GM08714 (cell line): ENCODE data around the gene BIRC3.
A peak's percentile ranks its signal among the peaks of the same experiment; 100 is the strongest.
"Not testable (repeated sequence)": the region's sequence is repeated elsewhere in the genome, so short reads cannot be mapped to it uniquely, and the experiment has no call there.

Experiments used
- H3K4me3 ChIP-seq: fragments of 200-500 bp; sonication (Bioruptor generic); 2 replicates; pipeline ENCODE4 v1.5.1; 2014; ENCODE audit warnings: mild to moderate bottlenecking, low read length, inconsistent platforms
- ZNF274 ChIP-seq: IDR thresholded peaks from 2 replicates; pipeline ENCODE4 v1.6.1; 2012; ENCODE audit warnings: mild to moderate bottlenecking, low read depth, low read length

The BIRC3 gene

GRCh38 chr11:102287964-102288724, 29.1 kb upstream of the BIRC3 start:
- no peak for TF ChIP-seq ZNF274
- H3K4me3 ChIP-seq = peak overlapping the region; percentile 30; the same call in 1 of the 2 replicates

- TF ChIP-seq ZNF274 = no peak
- H3K4me3 ChIP-seq = no peak overlapping the region
Measured at GRCh38 chr11:102288725-102289083, 28.6 kb upstream of the BIRC3 start.

DNA sequence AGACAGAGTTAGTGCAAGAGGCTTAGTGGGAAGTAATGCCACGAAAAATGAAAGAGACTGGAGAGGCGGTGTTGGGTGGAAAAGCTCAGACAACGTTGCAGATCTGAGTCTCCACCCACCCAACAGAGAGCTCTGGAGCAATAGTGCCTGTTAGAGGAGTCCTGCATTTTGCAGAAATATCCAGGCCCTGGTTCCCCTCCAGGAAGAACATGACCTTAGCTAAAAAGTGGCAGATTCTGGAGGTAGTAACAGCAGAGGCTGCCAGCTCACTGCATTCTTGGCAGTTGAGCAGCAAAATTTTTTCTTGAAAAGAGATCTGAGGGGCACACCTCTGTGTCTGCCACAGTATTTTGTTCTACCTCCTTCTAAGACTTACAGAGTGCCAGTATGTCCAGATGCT, 27.7 kb upstream of the BIRC3 start:
- no peak for TF ChIP-seq ZNF274

DNA sequence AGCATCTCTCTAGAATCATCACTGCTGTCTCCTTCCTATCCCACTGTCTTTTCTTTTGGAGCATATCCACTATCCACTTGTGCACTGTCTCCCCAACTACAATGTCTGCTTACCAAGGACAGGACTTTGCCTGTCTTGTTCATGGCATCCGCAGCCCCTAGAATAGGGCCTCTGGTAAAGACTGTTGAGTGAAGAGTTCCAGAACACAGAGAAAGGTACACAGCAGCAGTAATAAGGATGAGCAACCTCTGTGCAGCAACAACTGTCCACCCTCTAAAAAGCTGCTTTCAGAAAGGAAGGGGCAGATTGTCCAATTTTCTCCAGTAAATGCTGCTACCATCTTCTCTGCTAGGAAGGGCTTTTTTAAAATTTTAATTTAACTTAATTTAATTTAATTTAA, 25.5 kb upstream of the BIRC3 start:
- H3K4me3 ChIP-seq = no peak overlapping the region
- no peak for TF ChIP-seq ZNF274

More for the DNA sequence above, 27.7 kb upstream of the BIRC3 start:
- no peak overlapping the region for H3K4me3 ChIP-seq

- H3K4me3 ChIP-seq = no peak overlapping the region
- no peak for TF ChIP-seq ZNF274
Measured at GRCh38 chr11:102292933-102293332, 24.4 kb upstream of the BIRC3 start.

DNA sequence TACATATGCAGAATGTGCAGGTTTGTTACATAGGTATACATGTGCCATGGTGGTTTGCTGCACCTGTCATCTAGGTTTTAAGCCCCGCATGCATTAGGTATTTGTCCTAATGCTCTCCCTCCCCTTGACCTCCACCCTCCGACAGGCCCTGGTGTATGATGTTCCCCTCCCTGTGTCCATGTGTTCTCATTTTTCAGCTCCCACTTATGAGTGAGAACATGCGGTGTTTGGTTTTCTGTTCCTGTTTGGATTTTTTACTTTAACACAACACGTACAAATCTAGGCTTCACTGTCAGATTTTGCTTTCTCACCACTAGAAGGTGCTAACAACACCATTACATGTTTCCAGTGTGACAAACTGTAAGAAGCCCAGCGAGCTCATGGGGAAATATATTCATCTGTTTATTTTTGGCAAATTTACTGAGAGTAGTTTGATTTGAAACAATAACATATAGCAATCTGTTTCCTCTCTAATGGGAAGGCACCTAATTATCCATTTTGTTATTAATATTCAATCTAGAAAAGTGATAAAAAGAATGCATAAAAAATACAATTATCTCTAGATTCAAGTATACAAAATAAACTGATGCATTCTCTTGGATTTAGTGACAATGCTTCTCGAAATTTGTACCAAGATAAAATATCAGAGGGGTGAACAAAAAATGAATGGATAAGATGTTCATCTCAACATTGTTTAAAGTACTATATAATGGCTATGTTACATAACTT, 23.2 kb upstream of the BIRC3 start:
- TF ChIP-seq ZNF274 = no peak
- peak overlapping the region; percentile 31; the same call in 1 of the 2 replicates for H3K4me3 ChIP-seq

- TF ChIP-seq ZNF274 = no peak
- H3K4me3 ChIP-seq = no peak overlapping the region
Measured at GRCh38 chr11:102295045-102295444, 22.2 kb upstream of the BIRC3 start.

DNA sequence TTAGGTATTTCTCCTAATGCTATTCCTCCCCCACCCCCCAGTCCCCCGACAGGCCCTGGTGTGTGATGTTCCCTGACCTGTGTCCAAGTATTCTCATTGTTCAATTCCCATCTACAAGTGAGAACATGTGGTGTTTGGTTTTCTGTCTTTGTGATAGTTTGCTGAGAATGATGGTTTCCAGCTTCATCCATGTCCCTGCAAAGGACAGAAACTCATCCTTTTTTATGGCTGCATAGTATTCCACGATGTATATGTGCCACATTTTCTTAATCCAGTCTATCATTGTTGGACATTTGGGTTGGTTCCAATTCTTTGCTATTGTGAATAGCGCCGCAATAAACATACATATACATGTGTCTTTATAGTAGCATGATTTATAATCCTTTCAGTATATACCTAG, 20.5 kb upstream of the BIRC3 start:
- not testable (repeated sequence) for H3K4me3 ChIP-seq

GRCh38 chr11:102300837-102301236, 16.4 kb upstream of the BIRC3 start:
- H3K4me3 ChIP-seq = not testable (repeated sequence)

- TF ChIP-seq ZNF274 = no peak
- H3K4me3 ChIP-seq = no peak overlapping the region
Measured at GRCh38 chr11:102302241-102302640, 15.0 kb upstream of the BIRC3 start.

DNA sequence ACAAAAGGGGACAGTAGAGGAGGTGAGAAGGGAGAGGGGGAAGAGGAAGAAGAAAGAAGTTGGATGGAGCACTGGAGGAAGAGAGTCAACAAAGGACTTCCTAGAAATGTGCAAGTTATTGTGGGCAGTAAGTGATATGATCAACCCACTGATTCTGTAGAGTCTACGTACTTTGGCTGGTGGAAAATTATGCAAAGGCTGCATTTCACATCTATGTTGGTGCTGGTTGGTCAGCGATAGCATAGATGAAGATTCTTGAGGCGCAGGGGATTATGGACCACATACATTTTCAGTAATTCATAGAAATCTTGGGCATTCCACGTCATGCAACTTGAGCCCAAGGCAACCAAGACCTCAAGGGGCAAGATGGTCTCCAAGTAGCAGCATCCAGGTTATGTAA, 12.6 kb upstream of the BIRC3 start:
- no peak for TF ChIP-seq ZNF274
- no peak overlapping the region for H3K4me3 ChIP-seq

GRCh38 chr11:102305352-102306047, 11.8 kb upstream of the BIRC3 start:
- no peak overlapping the region for H3K4me3 ChIP-seq
- no peak for TF ChIP-seq ZNF274

DNA sequence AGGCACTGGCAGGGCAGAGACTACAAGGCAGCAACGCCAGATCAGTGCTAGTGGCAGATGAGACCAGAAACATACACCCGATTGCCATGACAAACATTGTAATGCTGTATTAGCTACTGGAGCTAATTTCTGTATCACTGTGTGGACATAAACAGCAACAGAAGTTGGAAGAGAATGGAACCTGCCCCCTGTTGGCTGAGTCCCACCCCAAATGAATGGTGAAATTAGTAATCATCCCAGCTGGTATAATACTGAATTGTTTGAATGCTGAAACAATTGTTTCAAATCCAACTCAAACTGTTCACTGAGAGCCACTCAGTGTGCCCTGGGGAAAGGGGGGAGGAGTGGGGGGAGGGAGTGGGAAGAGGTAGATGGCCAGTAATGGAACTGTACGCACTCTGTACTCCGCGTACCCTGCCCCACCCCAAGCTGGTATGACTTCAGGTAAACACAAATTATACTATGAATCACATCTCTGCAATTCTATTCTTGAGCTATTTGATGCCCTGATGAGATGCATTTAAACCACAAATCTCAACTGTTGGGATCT, 11.2 kb upstream of the BIRC3 start:
- H3K4me3 ChIP-seq = no peak overlapping the region
- no peak for TF ChIP-seq ZNF274

DNA sequence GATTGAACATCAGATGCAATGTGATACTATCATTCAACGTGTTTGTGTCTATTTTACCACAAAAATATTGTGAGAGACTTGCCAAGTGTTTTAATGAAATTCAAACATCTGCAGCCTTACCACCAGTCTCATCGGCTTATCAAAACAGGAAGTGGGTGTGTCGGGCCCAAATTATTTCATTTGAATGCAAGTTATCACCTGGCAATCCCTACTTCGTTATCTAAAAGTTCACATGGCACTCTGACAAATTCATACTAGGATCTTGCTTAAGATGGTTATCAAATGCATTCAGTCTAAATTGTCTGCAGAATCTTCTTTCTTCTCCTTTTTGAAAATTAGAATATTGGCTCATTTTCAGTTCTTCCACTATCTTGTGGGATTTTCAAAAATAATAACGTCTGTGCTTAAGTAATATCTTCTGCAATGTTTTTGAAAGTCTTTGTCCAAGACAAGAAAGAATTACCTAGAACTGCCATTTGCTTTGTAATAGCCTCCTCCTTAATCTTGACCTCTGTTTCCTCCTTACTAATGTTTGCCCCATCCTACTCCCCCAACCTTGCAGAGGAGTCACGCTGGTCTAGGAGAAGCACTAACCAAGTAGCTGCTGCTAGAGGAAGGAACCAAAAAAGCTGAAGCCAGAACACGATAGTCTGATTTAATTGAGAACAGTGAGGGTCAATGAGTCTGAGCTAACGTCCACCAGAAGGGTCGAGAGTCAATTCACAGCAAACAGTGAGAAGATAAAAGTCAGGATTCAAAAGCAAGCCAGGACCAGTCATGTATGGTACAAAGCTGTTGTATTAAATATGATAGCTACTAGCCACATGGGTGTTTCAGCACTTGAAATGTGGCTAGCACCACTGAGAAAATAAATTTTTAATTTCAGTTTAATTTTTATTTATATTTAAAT, 10.2 kb upstream of the BIRC3 start:
- no peak for TF ChIP-seq ZNF274
- H3K4me3 ChIP-seq = no peak overlapping the region

- no peak overlapping the region for H3K4me3 ChIP-seq
- TF ChIP-seq ZNF274 = no peak
Measured at GRCh38 chr11:102307727-102308038, 9.6 kb upstream of the BIRC3 start.
